ENCODE measurements around the gene ELAC1. TPM values are rescaled to one million over a fixed set of nuclear protein-coding genes. Genes with fewer than 3 reads are reported as not detected.

ELAC1 gene
- total and polyA plus RNA-seq, 9 donors: 2.5 to 14.3 (median 6.4) TPM

- WGBS, 3 donors: 80 to 91% (median 88%) methylated on average over 2 of the region's 2 CpGs
- intact Hi-C loops (cut with DNase I): no loop called here
- TF ChIP-seq CTCF (IDR thresholded peaks at IDR 0.05) (no peak), POLR2A (IDR thresholded peaks at IDR 0.05) (no peak), EP300 (IDR thresholded peaks at IDR 0.05) (no peak)
- Histone ChIP-seq H3K27ac (no peak overlapping the region), H3K9me3 (no peaks in the 10 kb centered on the region), H3K36me3 (no peaks in the 10 kb centered on the region), H3K4me3 (no peak overlapping the region), H3K27me3 (no peaks in the 10 kb centered on the region), H3K4me1 (ENCODE audit: insufficient read depth) (no peaks in the 10 kb centered on the region)
- no peak for DNase-seq
These were observed 39.3 kb upstream of the ELAC1 start for GRCh38 chr18:50928551-50928950.

GRCh38 chr18:50933684-50934083 is 34.2 kb upstream of the ELAC1 start:
- no peak overlapping the region for H3K4me3 ChIP-seq
- H3K4me1 ChIP-seq (ENCODE audit: insufficient read depth): no peaks in the 10 kb centered on the region
- H3K27ac ChIP-seq: no peak overlapping the region
- DNase-seq: no peak
- no peaks in the 10 kb centered on the region for H3K27me3 ChIP-seq
- 97% methylated on average over 5 of the region's 5 CpGs for whole genome bisulfite sequencing, 3 donors
- H3K9me3 ChIP-seq: no peaks in the 10 kb centered on the region
- intact Hi-C loops (cut with DNase I): no loop called here
- TF ChIP-seq EP300 (IDR thresholded peaks at IDR 0.05) (no peak), POLR2A (IDR thresholded peaks at IDR 0.05) (no peak), CTCF (IDR thresholded peaks at IDR 0.05) (no peak)
- no peaks in the 10 kb centered on the region for H3K36me3 ChIP-seq

- H3K4me1 ChIP-seq (ENCODE audit: insufficient read depth): no peaks in the 10 kb centered on the region
- no peak for TF ChIP-seq EP300 (IDR thresholded peaks at IDR 0.05)
- TF ChIP-seq POLR2A (IDR thresholded peaks at IDR 0.05): no peak
- TF ChIP-seq CTCF (IDR thresholded peaks at IDR 0.05): no peak
- DNase-seq: no peak
- H3K36me3 ChIP-seq: no peaks in the 10 kb centered on the region
- H3K27ac ChIP-seq: no peak overlapping the region
- no peaks in the 10 kb centered on the region for H3K27me3 ChIP-seq
- H3K4me3 ChIP-seq: no peak overlapping the region
- H3K9me3 ChIP-seq: no peaks in the 10 kb centered on the region
- intact Hi-C loops (cut with DNase I): no loop called here
- WGBS, 3 donors: 93 to 97% (median 95%) methylated on average over 6 of the region's 6 CpGs
These were observed 33.2 kb upstream of the ELAC1 start for GRCh38 chr18:50934545-50935211.

GRCh38 chr18:50935493-50936191 is 32.2 kb upstream of the ELAC1 start:
- Histone ChIP-seq H3K9me3 (no peaks in the 10 kb centered on the region), H3K27me3 (no peaks in the 10 kb centered on the region), H3K36me3 (no peaks in the 10 kb centered on the region), H3K27ac (no peak overlapping the region), H3K4me3 (no peak overlapping the region), H3K4me1 (ENCODE audit: insufficient read depth) (no peaks in the 10 kb centered on the region)
- WGBS, 3 donors: 94 to 96% (median 95%) methylated on average over 6 of the region's 6 CpGs
- TF ChIP-seq CTCF (IDR thresholded peaks at IDR 0.05) (no peak), POLR2A (IDR thresholded peaks at IDR 0.05) (no peak), EP300 (IDR thresholded peaks at IDR 0.05) (no peak)
- no peak for DNase-seq
- intact Hi-C loops (cut with DNase I): no loop called here

Measured in ovary (tissue), 9 donors.